ENCODE measurements around the gene ZSCAN2. TPM values are rescaled to one million over a fixed set of nuclear protein-coding genes. Genes with fewer than 3 reads are reported as not detected.
A peak's percentile ranks its signal among the peaks of the same experiment; 100 is the strongest.

Gene ZSCAN2
- total and polyA plus RNA-seq, 2 of the 8 experiments (the other 6 are each of a cell fraction or from before 2014, with no cell fraction given), result 23.6 to 52.4 TPM

DNA sequence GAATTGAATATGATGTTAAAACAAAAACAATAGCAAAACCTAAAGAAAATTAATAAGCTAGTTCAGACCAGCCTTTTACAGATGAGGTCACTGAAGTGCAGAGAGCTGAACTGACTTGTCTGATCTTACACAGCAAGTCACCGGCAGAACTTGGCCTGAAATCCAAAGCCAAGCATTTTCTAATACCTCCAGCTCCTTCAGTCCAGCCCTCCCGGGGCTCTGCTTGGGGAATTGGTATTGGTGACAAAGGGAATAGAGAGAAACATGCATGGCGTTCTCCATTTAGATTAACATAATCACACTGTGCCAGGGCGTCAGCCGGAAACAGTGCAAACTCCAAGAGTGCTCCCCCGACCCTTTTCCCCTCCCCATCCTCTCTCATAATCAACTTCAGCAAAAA, 14.1 kb upstream of the ZSCAN2 start:
- Histone ChIP-seq H3K23me2 (ENCODE audit: low read depth, low read length) (no peaks in the 10 kb centered on the region; the same call in 1 of the 2 replicates), H3K9ac (replicated peaks in 1 of 4; ENCODE audit: extremely low read depth in 1 of 4, low read depth in 3 of 4, low read length in 3 of 4) (no peak overlapping the region), H2AK5ac (ENCODE audit: low read depth, low read length) (no peak overlapping the region), H3K4me2 (ENCODE audit: insufficient read depth in 1 of 2, low read depth in 2 of 2, low read length in 2 of 2) (0 out of 4 replicates have a peak overlapping the region, but pooled peaks of 1 of the 2 experiments have one; percentile 27), H3K18ac (ENCODE audit: extremely low read depth, low read length) (no peak overlapping the region), H4K91ac (replicated peaks; ENCODE audit: insufficient read length, low read length) (no peak overlapping the region), H4K20me1 (replicated peaks in 1 of 2; ENCODE audit: control insufficient read depth in 1 of 2, insufficient read depth in 2 of 2, low read length in 2 of 2) (no peaks in the 10 kb centered on the region), H3K79me1 (ENCODE audit: low read depth, low read length) (no peaks in the 10 kb centered on the region), H3K79me2 (ENCODE audit: control insufficient read depth in 1 of 2, insufficient read depth in 2 of 2, low read length in 2 of 2) (no peaks in the 10 kb centered on the region), H3K4me1 (replicated peaks in 1 of 4; ENCODE audit: control insufficient read depth in 3 of 4, insufficient read depth in 4 of 4, low read length in 3 of 4) (peaks cover 0 to 11% (median 0%) of the 10 kb centered on the region in 4 experiments; a peak in 2 of 7 replicates), H2BK12ac (ENCODE audit: low read depth, low read length) (no peak overlapping the region), H3K4me3 (ENCODE audit: extremely low read depth in 1 of 4, insufficient read depth in 2 of 4, low read depth in 3 of 4, low read length in 4 of 4) (no peak overlapping the region), H3K23ac (ENCODE audit: insufficient read length) (no peak overlapping the region), H4K8ac (ENCODE audit: extremely low read depth, insufficient read depth, low read length) (no peak overlapping the region), H3K56ac (replicated peaks; ENCODE audit: insufficient read length, low read depth, low read length) (no peak overlapping the region), H4K5ac (ENCODE audit: insufficient read length, low read depth, low read length) (no peak overlapping the region), H3K27me3 (replicated peaks in 1 of 4; ENCODE audit: control insufficient read depth in 3 of 4, extremely low read depth in 1 of 4, insufficient read depth in 3 of 4, low read length in 3 of 4) (no peaks in the 10 kb centered on the region), H2AFZ (ENCODE audit: low read length) (no peak overlapping the region), H2BK120ac (replicated peaks; ENCODE audit: low read depth, low read length) (no peak overlapping the region), H2BK5ac (ENCODE audit: low read depth, low read length) (no peak overlapping the region), H3K36me3 (ENCODE audit: control insufficient read depth in 2 of 4, insufficient read depth in 4 of 4, low read length in 3 of 4) (no peaks in the 10 kb centered on the region), H3K4ac (replicated peaks; ENCODE audit: insufficient read length, low read depth, low read length) (no peak overlapping the region), H3K9me3 (ENCODE audit: insufficient read depth in 2 of 2, low read depth in 1 of 2, low read length in 1 of 2) (no peaks in the 10 kb centered on the region), H3K14ac (ENCODE audit: insufficient read length) (no peak overlapping the region), H2BK15ac (ENCODE audit: low read length) (no peak overlapping the region), H3K27ac (ENCODE audit: low read depth, low read length) (no peak overlapping the region), H2BK20ac (ENCODE audit: low read length) (peak overlapping the region; percentile 72; the same call in 1 of the 2 replicates)
- 70% methylated on average over 6 of the region's 6 CpGs; no CpG with 5 or more reads in 1 of the 2 experiments for WGBS, 2 experiments (ENCODE audit: extremely low coverage in 1 of 2, insufficient coverage in 1 of 2, insufficient read length in 1 of 2, insufficient replicate concordance in 2 of 2, low coverage in 1 of 2, low lambda C conversion rate in 2 of 2, missing lambda C conversion rate in 1 of 2)
- DNase-seq (ENCODE audit: low read depth in 1 of 2, low spot score in 2 of 2) (no peak), FAIRE-seq (no peak)
- POLR2A ChIA-PET (ENCODE audit: partially characterized antibody), result interaction anchor here (1.8 to 3.1 kb wide), 2 partner anchors 51 to 55 kb away, joined by 5 to 9 read pairs; no protein-coding TSS in a partner anchor
- CTCF ChIA-PET (ENCODE audit: partially characterized antibody), result interaction anchor here (0.5 to 10.1 kb wide), 9 partner anchors 8 to 70 kb away, joined by 3 to 86 read pairs (median 8); partner anchors contain the start of genes NMB and WDR73
- TF ChIP-seq SAP30 (IDR thresholded peaks at IDR 0.05; ENCODE audit: insufficient read depth, insufficient replicate concordance, low read length) (no peak), EP300 (IDR thresholded peaks at IDR 0.05; ENCODE audit: borderline replicate concordance in 1 of 2, low read depth in 2 of 2, low read length in 2 of 2) (no peak), POU5F1 (IDR thresholded peaks at IDR 0.05; ENCODE audit: low read depth, low read length) (no peak), MAFK (IDR thresholded peaks at IDR 0.05; ENCODE audit: low read depth, low read length) (no peak), ZNF274 (IDR thresholded peaks at IDR 0.05; ENCODE audit: borderline replicate concordance, extremely low read depth, low read length) (no peak), TBP (IDR thresholded peaks at IDR 0.05; ENCODE audit: low read depth, low read length) (no peak), SIX5 (IDR thresholded peaks at IDR 0.05; ENCODE audit: low read depth, low read length) (no peak), CBX5 (IDR thresholded peaks at IDR 0.05; ENCODE audit: low read depth, low read length) (no peak), EGR1 (IDR thresholded peaks at IDR 0.05; ENCODE audit: borderline replicate concordance, low read depth, low read length) (no peak), MAX (IDR thresholded peaks at IDR 0.05) (no peak), GABPA (IDR thresholded peaks at IDR 0.05; ENCODE audit: borderline replicate concordance, insufficient read depth, low read length) (no peak), SP4 (IDR thresholded peaks at IDR 0.05; ENCODE audit: low read length) (no peak), CHD2 (IDR thresholded peaks at IDR 0.05; ENCODE audit: low read length) (no peak)

All from H1 (cell line).